GM18511 (cell line): ENCODE results near the gene B3GALNT1.
A peak's percentile ranks its signal among the peaks of the same experiment; 100 is the strongest.

Experiments used
- ATAC-seq: cut with Tn5 transposase; IDR thresholded peaks from one replicate; pipeline ENCODE4 v1.9.1; 2021; ENCODE audit warnings: mild to moderate bottlenecking, moderate library complexity; ENCODE audit not compliant: unreplicated experiment

B3GALNT1 gene

GRCh38 chr3:161034913-161035550 lies 70.1 kb downstream of the B3GALNT1 start:
- peak; percentile 90 for ATAC-seq
